NCI-H2081 treated with DMSO at 0.1 percent for 48 hours (cell line): ENCODE results near the gene GRM1.

Experiments used
- DNase-seq: peaks from one replicate; lab custom pipeline; 2025; lab: John Stamatoyannopoulos, UW

The GRM1 gene

DNA sequence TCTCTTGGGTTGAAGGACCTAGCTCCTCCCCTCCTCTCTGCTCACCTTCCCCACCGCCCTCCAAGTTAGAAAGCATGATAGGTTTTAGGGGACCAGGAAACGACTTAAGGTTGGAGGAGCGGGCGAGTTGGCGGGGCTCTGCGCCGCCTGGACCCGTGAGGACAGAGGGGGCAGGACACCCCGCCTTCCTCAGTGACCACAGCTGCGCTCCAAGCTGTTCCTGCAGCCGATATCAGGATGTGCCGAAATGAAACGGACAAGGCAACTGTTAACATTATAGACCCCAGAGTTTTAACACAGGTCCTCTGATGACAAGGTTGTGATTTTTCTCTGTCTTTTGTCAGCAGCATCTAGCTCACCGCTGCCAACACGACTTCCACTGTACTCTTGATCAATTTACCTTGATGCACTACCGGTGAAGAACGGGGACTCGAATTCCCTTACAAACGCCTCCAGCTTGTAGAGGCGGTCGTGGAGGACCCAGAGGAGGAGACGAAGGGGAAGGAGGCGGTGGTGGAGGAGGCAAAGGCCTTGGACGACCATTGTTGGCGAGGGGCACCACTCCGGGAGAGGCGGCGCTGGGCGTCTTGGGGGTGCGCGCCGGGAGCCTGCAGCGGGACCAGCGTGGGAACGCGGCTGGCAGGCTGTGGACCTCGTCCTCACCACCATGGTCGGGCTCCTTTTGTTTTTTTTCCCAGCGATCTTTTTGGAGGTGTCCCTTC lies at the start of gene GRM1:
TSS of gene GRM1 (plus strand) at position 212 of the 722 bp plus-strand sequence. CDS start at position 668, 456 bp downstream.
- DNase-seq: no peak

- no peak for DNase-seq
These were observed 19.5 kb upstream of the GRM1 start for GRCh38 chr6:146009338-146009737.

- DNase-seq: no peak
These were observed 14.6 kb upstream of the GRM1 start for GRCh38 chr6:146014233-146014632.

- no peak for DNase-seq
These were observed 11.2 kb upstream of the GRM1 start for GRCh38 chr6:146017672-146018071.

GRCh38 chr6:146026873-146027272 lies 2.0 kb upstream of the GRM1 start:
- no peak for DNase-seq

- DNase-seq: no peak
These were observed 1.1 kb upstream of the GRM1 start for GRCh38 chr6:146027586-146028251.

DNA sequence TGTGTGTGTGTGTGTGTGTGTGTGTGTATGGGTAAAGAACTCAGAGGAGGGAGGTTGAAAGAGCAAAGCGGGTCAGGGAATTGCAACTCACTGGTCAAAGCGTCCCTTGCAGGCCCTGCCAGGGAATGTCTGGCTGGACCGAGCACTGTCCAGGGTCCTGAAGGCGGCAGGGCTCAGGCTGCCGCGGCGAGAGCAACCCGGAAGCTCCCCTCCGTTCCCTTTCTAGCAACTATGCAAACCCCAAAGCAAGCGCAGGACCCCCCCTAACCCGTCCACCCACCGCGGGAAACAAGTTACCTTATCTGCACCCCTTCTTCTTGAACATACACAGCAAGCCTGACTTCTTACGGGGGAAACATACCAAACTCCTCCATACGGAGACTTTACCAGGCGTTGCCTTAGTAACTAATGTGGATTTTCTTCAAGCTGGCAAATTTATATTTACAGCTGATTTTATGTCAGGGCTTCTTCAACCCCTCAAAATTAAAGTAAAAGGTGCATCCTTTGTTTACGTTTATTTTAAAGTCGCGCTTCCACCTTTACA lies 538 bp upstream of the GRM1 start:
- no peak for DNase-seq

DNA sequence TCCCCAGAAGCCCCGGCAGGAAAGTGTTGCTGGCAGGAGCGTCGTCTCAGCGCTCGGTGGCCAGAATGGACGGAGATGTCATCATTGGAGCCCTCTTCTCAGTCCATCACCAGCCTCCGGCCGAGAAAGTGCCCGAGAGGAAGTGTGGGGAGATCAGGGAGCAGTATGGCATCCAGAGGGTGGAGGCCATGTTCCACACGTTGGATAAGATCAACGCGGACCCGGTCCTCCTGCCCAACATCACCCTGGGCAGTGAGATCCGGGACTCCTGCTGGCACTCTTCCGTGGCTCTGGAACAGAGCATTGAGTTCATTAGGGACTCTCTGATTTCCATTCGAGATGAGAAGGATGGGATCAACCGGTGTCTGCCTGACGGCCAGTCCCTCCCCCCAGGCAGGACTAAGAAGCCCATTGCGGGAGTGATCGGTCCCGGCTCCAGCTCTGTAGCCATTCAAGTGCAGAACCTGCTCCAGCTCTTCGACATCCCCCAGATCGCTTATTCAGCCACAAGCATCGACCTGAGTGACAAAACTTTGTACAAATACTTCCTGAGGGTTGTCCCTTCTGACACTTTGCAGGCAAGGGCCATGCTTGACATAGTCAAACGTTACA lies 817 bp downstream of the GRM1 start:
- DNase-seq: no peak

- DNase-seq: no peak
These were observed 3.5 kb downstream of the GRM1 start for GRCh38 chr6:146032387-146032786.

DNA sequence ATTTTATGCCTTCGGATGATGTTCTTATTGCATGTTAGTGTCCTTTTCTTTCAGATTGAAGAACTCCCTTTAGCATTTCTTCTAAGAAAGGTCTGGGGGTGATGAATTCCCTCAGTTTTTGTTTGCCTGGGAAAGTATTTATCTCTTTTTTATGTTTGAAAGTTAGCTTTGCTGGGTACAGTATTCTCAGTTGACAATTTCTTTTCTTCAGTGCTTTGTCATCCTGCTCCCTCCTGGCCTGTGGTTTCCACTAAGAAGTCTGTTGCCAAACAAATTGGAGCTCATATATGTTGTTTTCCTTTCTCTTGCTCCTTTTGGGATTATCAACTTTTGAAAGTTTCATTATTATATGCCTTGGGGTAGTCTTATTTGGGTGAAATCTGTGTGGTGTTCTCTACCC lies 11.5 kb downstream of the GRM1 start:
- no peak for DNase-seq

DNA sequence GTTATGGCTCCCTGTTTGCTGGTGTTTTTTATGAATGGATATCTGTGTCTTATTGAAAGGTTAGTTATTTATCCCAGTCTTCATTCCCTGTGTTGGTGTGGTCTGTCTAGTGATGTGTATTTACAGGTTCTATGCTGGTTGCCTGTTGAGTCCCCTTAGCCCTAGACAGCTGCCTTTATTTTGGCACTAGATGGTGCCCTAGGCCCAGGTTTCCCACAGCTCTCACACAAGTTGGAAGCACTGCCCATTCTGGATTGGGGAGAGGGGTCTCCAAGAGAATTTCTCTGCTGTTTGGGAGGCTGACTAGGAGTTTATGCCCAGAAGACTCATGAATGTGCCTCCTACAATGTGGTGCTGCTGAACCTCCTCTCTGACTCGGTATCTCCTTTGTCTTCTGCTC lies 12.4 kb downstream of the GRM1 start:
- DNase-seq: no peak

DNA sequence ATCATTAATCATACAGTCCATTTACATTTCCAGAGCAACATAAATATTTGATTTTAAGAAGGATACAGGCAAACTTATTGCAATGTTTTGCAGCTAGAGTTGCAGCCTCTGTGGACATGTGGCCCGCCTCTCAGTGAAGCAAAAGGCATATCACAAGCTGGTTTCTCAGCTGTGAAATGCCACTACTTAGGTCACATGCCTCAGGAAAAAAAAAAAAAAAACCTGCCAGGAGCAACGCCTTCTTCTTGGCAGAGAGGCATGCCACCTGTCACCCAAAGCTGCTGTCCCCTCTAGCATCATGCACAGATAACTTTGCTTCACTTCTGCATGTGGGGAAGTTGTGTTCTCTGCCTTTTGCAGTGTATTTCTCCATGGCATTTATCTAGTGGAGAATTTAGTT lies 18.5 kb downstream of the GRM1 start:
- no peak for DNase-seq

GRCh38 chr6:146050168-146050567 lies 21.3 kb downstream of the GRM1 start:
- no peak for DNase-seq

GRCh38 chr6:146056506-146056905 lies 27.6 kb downstream of the GRM1 start:
- DNase-seq: no peak

DNA sequence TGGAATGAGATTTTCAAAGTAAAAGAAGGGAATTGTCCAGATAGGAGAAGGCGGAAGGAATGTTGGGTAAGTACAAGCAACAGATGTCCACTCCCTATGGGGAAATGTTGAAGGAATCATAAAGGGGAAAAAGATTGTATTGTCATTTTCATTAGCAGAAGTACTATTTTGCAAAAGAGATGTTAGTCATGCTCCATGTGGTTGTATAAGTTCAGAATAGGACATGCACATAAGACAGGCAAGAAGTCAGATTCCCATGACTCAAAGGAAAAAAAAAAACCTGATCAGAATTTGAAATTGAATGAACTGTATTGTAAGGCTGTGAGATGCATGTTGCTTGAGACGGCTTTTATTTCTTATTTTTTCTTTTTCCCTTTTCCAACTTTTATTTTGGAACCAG lies 36.8 kb downstream of the GRM1 start:
- no peak for DNase-seq

DNA sequence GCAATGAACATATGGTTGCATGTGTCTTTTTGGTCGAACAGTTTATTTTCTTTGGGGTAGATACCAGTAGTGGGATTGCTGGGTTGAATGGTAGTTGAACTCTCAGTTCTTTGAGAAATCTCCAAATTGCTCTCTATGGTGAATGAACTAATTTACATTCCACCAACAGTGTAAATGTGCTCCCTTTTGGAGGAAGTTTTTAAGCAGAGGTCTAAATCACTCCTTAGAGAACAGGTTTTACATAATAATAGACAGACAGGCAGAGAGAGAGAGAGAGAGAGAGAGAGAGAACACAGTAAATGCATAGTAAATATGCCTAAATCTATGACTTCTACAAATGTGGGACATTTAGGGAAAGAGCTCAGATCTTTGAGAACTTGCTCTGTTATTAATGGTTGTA lies 37.6 kb downstream of the GRM1 start:
- DNase-seq: no peak

GRCh38 chr6:146071781-146072180 lies 42.9 kb downstream of the GRM1 start:
- DNase-seq: no peak

- no peak for DNase-seq
These were observed 49.1 kb downstream of the GRM1 start for GRCh38 chr6:146077992-146078391.

DNA sequence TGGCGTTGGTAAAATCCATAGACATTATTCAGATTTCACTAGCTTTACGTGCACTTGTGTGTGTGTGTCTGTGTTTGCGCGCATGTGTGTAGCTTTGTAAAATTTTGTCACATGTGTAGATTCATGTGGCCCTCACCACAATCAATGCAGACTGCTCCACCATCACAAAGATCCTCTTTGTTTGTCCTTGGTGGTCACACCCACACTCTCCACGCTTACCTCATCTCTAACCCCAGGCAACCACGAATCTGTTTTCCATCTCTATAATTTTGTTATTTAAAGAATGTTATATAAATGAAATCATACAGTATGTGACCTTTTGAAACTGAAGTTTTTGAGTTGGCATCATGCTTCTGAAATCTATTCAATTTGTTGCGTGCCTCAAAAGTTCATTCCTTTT lies 58.5 kb downstream of the GRM1 start:
- no peak for DNase-seq

GRCh38 chr6:146090474-146090873 lies 61.6 kb downstream of the GRM1 start:
- no peak for DNase-seq

DNA sequence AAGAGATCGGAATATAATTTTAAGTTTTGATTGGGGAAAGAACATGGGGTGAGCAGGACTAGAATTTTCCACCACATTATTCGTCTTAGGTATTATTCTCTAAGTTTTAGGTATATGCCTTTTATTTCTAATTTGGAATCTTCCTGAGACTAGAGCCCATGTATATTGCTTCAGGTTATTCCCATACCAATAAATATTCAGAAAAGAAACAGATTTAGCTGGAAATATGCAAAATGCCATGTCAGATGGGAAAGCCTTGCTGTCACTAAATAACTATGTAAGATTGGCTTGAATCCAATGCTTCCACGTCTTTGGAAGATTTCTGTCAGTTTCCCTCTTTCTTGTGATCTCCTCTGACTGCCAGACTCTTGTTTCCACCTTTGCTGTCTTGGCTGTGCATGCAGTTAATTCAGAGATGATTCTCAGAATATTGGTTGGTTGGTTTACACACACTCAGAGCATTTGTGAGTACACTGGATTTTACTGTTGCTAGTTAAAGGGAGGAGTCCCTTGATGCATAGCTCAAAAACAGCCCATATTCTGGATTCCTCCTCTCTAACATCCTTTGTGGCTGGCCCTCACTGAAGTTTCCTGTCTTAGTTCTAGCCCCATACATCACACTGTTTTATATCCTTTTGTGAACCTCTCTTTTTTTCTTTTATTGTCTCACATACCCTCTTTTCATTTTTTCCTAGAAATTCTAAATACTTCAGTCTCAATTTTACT lies 64.3 kb downstream of the GRM1 start:
- DNase-seq: no peak

GRCh38 chr6:146095481-146095880 lies 66.6 kb downstream of the GRM1 start:
- no peak for DNase-seq
